ENCODE results near the gene CD2BP2. TPM values are rescaled to one million over a fixed set of nuclear protein-coding genes. Genes with fewer than 3 reads are reported as not detected.

Gene CD2BP2
- total and polyA plus RNA-seq, 2 of the 8 experiments (the other 6 are each of a cell fraction or from before 2014, with no cell fraction given) = 22.4 to 55.3 TPM

GRCh38 chr16:30401768-30402425, 46.8 kb upstream of the CD2BP2 start (continued):
- TF ChIP-seq SAP30 (IDR thresholded peaks at IDR 0.05; ENCODE audit: insufficient read depth, insufficient replicate concordance, low read length) = no peak

All from H1 (cell line).